Endothelial cell of umbilical vein (primary cell): Measurements from ENCODE around the gene CRYBG2. TPM values are rescaled to one million over a fixed set of nuclear protein-coding genes. Genes with fewer than 3 reads are reported as not detected.
A peak's percentile ranks its signal among the peaks of the same experiment; 100 is the strongest.

Experiments
- BruUV-seq: library from RNA; stranded (reverse); fragments of 400-500 nt; replicated peaks from 2 replicates; lab custom pipeline; 2021; lab: Mats Ljungman, UMichigan
- CTCF ChIA-PET: fragments of 300-600, 350-600 bp; sonication (Branson Sonifier 250); formaldehyde crosslinking; loops from one replicate; lab custom pipeline; 2021; ENCODE audit warnings: antibody characterized with exemption, inconsistent platforms; lab: Charles Lee
- POLR2A ChIA-PET: fragments of 300-600, 350-600 bp; sonication (Branson Sonifier 250); formaldehyde crosslinking; loops from one replicate; lab custom pipeline; 2021; ENCODE audit warnings: antibody characterized with exemption, inconsistent platforms; lab: Charles Lee
- DNase-seq: peaks from one replicate; pipeline ENCODE4 v3.0.0-alpha.2; 2011; ENCODE audit warnings: low read depth, low spot score
- FAIRE-seq: peaks from 2 replicates; lab custom pipeline; 2011; peaks lifted over from hg19 to GRCh38; lab: Jason Lieb, UNC
- H2AFZ ChIP-seq: 2 replicates; pipeline ENCODE4 v1.6.0; 2012; ENCODE audit warnings: low read depth, low read length, control low read depth, inconsistent platforms
- H3K27ac ChIP-seq: 2 replicates; pipeline ENCODE4 v1.5.1; 2011; ENCODE audit warnings: low read depth, mild to moderate bottlenecking, control low read depth, low read length, moderate library complexity; ENCODE audit not compliant: insufficient read depth
- H3K27me3 ChIP-seq, 2 experiments: 2 replicates each; pipeline versions ENCODE4 v1.6.0 to v1.6.1; 2011; ENCODE audit warnings: low read length in 2 of 2, mixed read lengths in 1 of 2; ENCODE audit not compliant: control insufficient read depth in 2 of 2, insufficient read depth in 2 of 2
- H3K36me3 ChIP-seq, 2 experiments: 2 replicates in 1 of 2; 3 replicates in 1 of 2; pipeline ENCODE4 v1.5.1; 2011; ENCODE audit warnings: low read length in 2 of 2, mild to moderate bottlenecking in 1 of 2, moderate library complexity in 1 of 2; ENCODE audit not compliant: control insufficient read depth in 2 of 2, insufficient read depth in 2 of 2; ENCODE audit errors: extremely low read depth in 1 of 2
- H3K4me1 ChIP-seq: 3 replicates; pipeline ENCODE4 v1.5.1; 2011; ENCODE audit warnings: mild to moderate bottlenecking, low read length; ENCODE audit not compliant: control insufficient read depth, insufficient read depth; ENCODE audit errors: extremely low read depth
- H3K4me2 ChIP-seq: 2 replicates; pipeline ENCODE4 v1.6.1; 2011; ENCODE audit warnings: low read length, control low read depth, mixed read lengths; ENCODE audit not compliant: insufficient read depth
- H3K4me3 ChIP-seq, 3 experiments: fragments of 200-600 bp in 1 of 3; sonication (generic), shearing (Covaris generic) in 1 of 3; replicated peaks in 1 of 3; 2 replicates each; pipeline ENCODE4 v1.5.1; 2011 to 2016; ENCODE audit warnings: control low read depth in 3 of 3, low read length in 3 of 3, mild to moderate bottlenecking in 2 of 3, inconsistent platforms in 1 of 3, low read depth in 1 of 3, moderate library complexity in 1 of 3; ENCODE audit not compliant: insufficient read depth in 1 of 3
- H3K79me2 ChIP-seq: 2 replicates; pipeline ENCODE4 v1.6.0; 2012; ENCODE audit warnings: low read length, inconsistent platforms; ENCODE audit not compliant: control insufficient read depth, insufficient read depth
- H3K9ac ChIP-seq: replicated peaks from 2 replicates; pipeline ENCODE3; 2011; ENCODE audit warnings: low read length, control low read depth; ENCODE audit not compliant: insufficient read depth; ENCODE audit errors: extremely low read depth
- H3K9me1 ChIP-seq: replicated peaks from 3 replicates; pipeline ENCODE4 v1.6.0; 2011; ENCODE audit warnings: mild to moderate bottlenecking, low read length; ENCODE audit not compliant: control insufficient read depth, insufficient read depth; ENCODE audit errors: extremely low read depth
- H3K9me3 ChIP-seq: replicated peaks from 2 replicates; pipeline ENCODE4 v1.5.1; 2012; ENCODE audit warnings: low read length, inconsistent platforms; ENCODE audit not compliant: control insufficient read depth, insufficient read depth
- H4K20me1 ChIP-seq: replicated peaks from 2 replicates; pipeline ENCODE3; 2011; ENCODE audit warnings: mild to moderate bottlenecking, low read length; ENCODE audit not compliant: control insufficient read depth, insufficient read depth; ENCODE audit errors: extremely low read depth
- CTCF ChIP-seq, 2 donors: IDR thresholded peaks; 1 replicate in 1 of 2; 2 replicates in 1 of 2; pipeline ENCODE4 v1.5.1; 2011; ENCODE audit warnings: low read length in 2 of 2, mild to moderate bottlenecking in 2 of 2, moderate library complexity in 2 of 2, control low read depth in 1 of 2, inconsistent platforms in 1 of 2, low read depth in 1 of 2; ENCODE audit not compliant: insufficient read depth in 1 of 2; ENCODE audit errors: extremely low read depth in 1 of 2
- FOS ChIP-seq: IDR thresholded peaks from 2 replicates; pipeline ENCODE4 v1.6.1; 2011; ENCODE audit warnings: mild to moderate bottlenecking, low read length, moderate library complexity, borderline replicate concordance; ENCODE audit not compliant: insufficient read depth
- MAX ChIP-seq: IDR thresholded peaks from 2 replicates; pipeline ENCODE4 v1.6.1; 2011; ENCODE audit not compliant: insufficient read depth, insufficient read length
- POLR2AphosphoS5 ChIP-seq: IDR thresholded peaks from 2 replicates; pipeline ENCODE4 v1.6.1; 2012; ENCODE audit warnings: low read depth, mild to moderate bottlenecking, control low read depth, low read length, moderate library complexity; ENCODE audit not compliant: insufficient read depth
- dilution Hi-C: fragments of 300-500 bp; cut with MboI; formaldehyde crosslinking; loops from one replicate; pipeline ENCODE4 v1.15.0; 2019; ENCODE audit warnings: low sequenced_read_pairs; ENCODE audit not compliant: extremely low pct_ligation_motif_present
- intact Hi-C: fragments of 100-400 bp; cut with micrococcal nuclease; formaldehyde crosslinking; loops from one replicate; pipeline ENCODE4 v1.10.0; 2022
- polyA plus RNA-seq, 4 experiments: library from polyadenylated mRNA; depleted of rRNA in 3 of 4; stranded (reverse) in 3 of 4; unstranded in 1 of 4; fragments of >200 nt; gene quantifications; 2 replicates each; pipeline versions ENCODE4 v1.2.1 to v1.2.3, GENCODE V29; 2011 to 2012; ENCODE audit warnings: missing spikeins in 1 of 4
- total RNA-seq: library from RNA; stranded (reverse); gene quantifications from 2 replicates; pipeline ENCODE4 v1.2.3, GENCODE V29; 2021

CRYBG2 gene
- total and polyA plus RNA-seq, 2 donors (not counting 3 experiments of a cell fraction or from before 2014, with no cell fraction given) = not detected

GRCh38 chr1:26350701-26351589 lies 3.0 kb downstream of the CRYBG2 start:
- H3K9ac ChIP-seq = peak overlapping the region; percentile 41
- H3K36me3 ChIP-seq = no peaks in the 10 kb centered on the region
- ChIA-PET POLR2A (no interaction called here), CTCF (interaction anchor here (0.6 to 1.5 kb wide), 5 partner anchors 11 to 66 kb away, joined by 3 to 6 read pairs (median 4); no protein-coding TSS in a partner anchor)
- H3K4me2 ChIP-seq = peak overlapping the region; percentile 42
- FAIRE-seq (peak; percentile 76), DNase-seq (peak; percentile 72)
- H4K20me1 ChIP-seq = no peaks in the 10 kb centered on the region
- H3K79me2 ChIP-seq = no peaks in the 10 kb centered on the region
- dilution Hi-C loops = no loop called here
- peaks cover 15% of the 10 kb centered on the region for H3K4me1 ChIP-seq
- peak; percentile 69 for TF ChIP-seq FOS
- TF ChIP-seq MAX = no peak
- TF ChIP-seq POLR2AphosphoS5 = peak; percentile 56
- TF ChIP-seq CTCF (IDR thresholded peaks at IDR 0.05; ENCODE audit: extremely low read depth in 1 of 2, insufficient read depth in 1 of 2, low read depth in 1 of 2, low read length in 2 of 2) = no peak
- H2AFZ ChIP-seq = no peak overlapping the region
- no peaks in the 10 kb centered on the region for H3K9me3 ChIP-seq
- intact Hi-C loops = no loop called here
- no peaks in the 10 kb centered on the region for H3K27me3 ChIP-seq
- H3K27ac ChIP-seq = peak overlapping the region; percentile 51
- no peaks in the 10 kb centered on the region for H3K9me1 ChIP-seq
- H3K4me3 ChIP-seq = no peak overlapping the region
- BruUV-seq = no TSS peak
